ENCODE measurements around the gene TFRC.

TFRC gene

GRCh38 chr3:196053487-196053886 lies 28.4 kb downstream of the TFRC start:
- TF ChIP-seq, protein P1, sequence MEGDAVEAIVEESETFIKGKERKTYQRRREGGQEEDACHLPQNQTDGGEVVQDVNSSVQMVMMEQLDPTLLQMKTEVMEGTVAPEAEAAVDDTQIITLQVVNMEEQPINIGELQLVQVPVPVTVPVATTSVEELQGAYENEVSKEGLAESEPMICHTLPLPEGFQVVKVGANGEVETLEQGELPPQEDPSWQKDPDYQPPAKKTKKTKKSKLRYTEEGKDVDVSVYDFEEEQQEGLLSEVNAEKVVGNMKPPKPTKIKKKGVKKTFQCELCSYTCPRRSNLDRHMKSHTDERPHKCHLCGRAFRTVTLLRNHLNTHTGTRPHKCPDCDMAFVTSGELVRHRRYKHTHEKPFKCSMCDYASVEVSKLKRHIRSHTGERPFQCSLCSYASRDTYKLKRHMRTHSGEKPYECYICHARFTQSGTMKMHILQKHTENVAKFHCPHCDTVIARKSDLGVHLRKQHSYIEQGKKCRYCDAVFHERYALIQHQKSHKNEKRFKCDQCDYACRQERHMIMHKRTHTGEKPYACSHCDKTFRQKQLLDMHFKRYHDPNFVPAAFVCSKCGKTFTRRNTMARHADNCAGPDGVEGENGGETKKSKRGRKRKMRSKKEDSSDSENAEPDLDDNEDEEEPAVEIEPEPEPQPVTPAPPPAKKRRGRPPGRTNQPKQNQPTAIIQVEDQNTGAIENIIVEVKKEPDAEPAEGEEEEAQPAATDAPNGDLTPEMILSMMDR (conservative IDR thresholded peaks at IDR 0.05; ENCODE audit: low read length), result no peak
- DNase-seq (ENCODE audit: low read depth), result no peak
- no peak overlapping the region for H3K4me3 ChIP-seq (ENCODE audit: low read length)

DNA sequence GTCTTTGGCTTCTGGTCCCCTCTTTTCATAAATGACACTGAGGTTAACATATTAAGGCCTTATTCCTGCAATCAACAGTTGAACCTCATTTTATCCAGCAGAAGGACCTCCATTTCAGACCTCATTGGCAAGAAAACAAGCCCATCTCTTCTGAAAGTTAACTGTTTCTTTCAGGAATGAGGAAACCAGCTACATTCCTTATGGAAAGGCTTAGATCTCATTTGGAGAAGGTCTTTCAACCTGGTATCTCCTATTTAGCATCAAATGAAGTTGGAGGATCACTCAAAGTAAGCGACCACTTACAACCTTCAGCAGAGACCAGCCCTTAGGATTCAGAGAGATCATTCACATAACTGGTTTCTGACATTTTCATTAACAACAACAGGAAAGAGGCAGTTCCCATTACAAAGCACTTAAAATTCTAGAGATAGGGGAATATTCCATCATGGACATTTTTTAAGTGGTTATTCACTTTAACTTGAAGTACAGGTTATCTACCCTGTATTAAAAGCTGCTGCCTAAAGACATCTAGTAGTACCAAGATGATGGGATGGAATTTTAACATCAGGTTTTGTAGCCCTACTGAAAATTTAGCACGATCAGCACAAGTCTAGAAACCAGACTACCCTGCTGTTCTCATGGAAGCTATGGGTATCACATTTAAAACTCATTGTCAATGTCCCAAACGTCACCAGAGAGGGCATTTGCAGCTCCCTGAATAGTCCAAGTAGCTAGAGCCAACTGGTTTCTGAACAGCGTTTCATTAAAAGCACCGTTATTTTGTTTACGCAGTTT lies 30.4 kb downstream of the TFRC start:
- DNase-seq (ENCODE audit: low read depth), result no peak
- H3K4me3 ChIP-seq (ENCODE audit: low read length), result no peak overlapping the region
- TF ChIP-seq, protein P1 (conservative IDR thresholded peaks at IDR 0.05; ENCODE audit: low read length), result no peak

- H3K4me3 ChIP-seq (ENCODE audit: low read length), result no peak overlapping the region
- TF ChIP-seq, protein P1 (conservative IDR thresholded peaks at IDR 0.05; ENCODE audit: low read length), result no peak
- DNase-seq (ENCODE audit: low read depth), result no peak
These were observed 31.3 kb downstream of the TFRC start for GRCh38 chr3:196050597-196050996.

DNA sequence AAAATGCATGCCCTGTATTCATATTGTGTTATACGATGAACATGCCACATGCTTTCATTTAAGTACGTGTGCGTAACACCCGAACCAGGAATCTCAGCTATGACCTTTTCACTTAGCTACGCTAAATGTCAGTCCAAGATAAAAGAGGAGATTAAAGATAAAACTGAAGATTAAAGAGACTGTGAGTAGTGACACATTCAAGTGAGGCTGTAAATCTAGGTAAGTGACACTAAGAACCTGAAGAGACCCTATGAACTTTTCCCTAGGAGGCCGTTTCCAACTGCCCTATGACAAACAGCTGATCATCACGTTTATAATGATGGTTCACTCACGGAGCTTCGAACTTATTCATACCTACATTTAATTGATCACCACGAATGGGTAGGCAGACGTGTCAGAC lies 32.2 kb downstream of the TFRC start:
- DNase-seq (ENCODE audit: low read depth), result no peak
- TF ChIP-seq, protein P1 (conservative IDR thresholded peaks at IDR 0.05; ENCODE audit: low read length), result no peak
- no peak overlapping the region for H3K4me3 ChIP-seq (ENCODE audit: low read length)

- no peak overlapping the region for H3K4me3 ChIP-seq (ENCODE audit: low read length)
- no peak for DNase-seq (ENCODE audit: low read depth)
- TF ChIP-seq, protein P1 (conservative IDR thresholded peaks at IDR 0.05; ENCODE audit: low read length), result no peak
These were observed 32.8 kb downstream of the TFRC start for GRCh38 chr3:196048922-196049598.

GRCh38 chr3:196047391-196048030 lies 34.4 kb downstream of the TFRC start:
- no peak overlapping the region for H3K4me3 ChIP-seq (ENCODE audit: low read length)
- DNase-seq (ENCODE audit: low read depth), result no peak
- TF ChIP-seq, protein P1 (conservative IDR thresholded peaks at IDR 0.05; ENCODE audit: low read length), result no peak

Measured in AG10803 (cell line).